Loucy (cell line): ENCODE measurements around the gene PRMT9.

ENCODE experiments used
- CTCF ChIP-seq: fragments of 200-600 bp; sonication (generic); conservative IDR thresholded peaks from 2 replicates; pipeline ENCODE4 v1.5.1; 2014; ENCODE audit warnings: mild to moderate bottlenecking, antibody characterized with exemption, low read length
- EZH2phosphoT487 ChIP-seq: fragments of 200-600 bp; IDR thresholded peaks from 2 replicates; pipeline ENCODE4 v1.6.1; 2018; ENCODE audit warnings: antibody characterized with exemption, mild to moderate bottlenecking, moderate library complexity, borderline replicate concordance

GRCh38 chr4:147617841-147618691 is 65.9 kb downstream of the PRMT9 start:
- TF ChIP-seq CTCF = no peak
- TF ChIP-seq EZH2phosphoT487 = no peak
